HG02973 (cell line): ENCODE measurements around the gene ATAD1.
"Not testable (repeated sequence)": the region's sequence is repeated elsewhere in the genome, so short reads cannot be mapped to it uniquely, and the experiment has no call there.

Experiments
- ATAC-seq: cut with Tn5 transposase; IDR thresholded peaks from one replicate; pipeline ENCODE4 v1.9.1; 2021; ENCODE audit warnings: moderate library complexity; ENCODE audit not compliant: unreplicated experiment

The ATAD1 gene

DNA sequence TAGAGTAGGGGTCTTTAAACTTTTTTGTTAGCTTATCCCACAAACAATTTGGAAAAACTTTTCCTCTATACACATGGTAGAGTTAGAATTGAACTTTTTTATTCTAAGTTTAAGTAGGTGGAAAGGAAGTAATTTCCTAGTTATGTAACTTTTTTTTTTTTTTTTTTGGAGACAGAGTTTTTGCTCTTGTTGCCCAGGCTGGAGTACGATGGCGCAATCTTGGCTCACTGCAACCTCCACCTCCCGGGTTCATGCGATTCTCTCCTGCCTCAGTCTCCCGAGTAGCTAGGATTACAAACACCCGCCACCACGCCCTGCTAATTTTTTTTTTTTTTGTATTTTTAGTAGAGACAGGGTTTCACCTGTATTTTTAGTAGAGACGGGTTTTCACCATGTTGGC is 28.7 kb upstream of the ATAD1 start:
- ATAC-seq = not testable (repeated sequence)

DNA sequence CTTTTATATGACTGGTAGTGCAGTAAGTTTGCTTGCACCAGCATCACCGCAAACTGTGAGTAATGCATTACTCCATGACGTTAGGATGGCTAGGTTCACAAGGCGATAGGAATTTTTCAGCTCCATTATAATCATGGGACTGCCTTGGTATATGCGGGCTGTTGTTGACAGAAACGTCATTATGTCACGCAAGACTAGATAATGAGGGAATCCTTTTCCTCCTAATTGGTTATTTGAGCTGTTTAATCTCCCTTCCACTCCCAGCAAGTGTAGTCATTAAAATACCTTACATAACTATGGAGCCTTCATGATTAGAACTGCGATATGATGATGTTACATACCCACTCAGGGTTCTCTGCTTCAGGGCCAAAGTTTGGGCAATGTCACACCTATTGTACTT is 28.0 kb upstream of the ATAD1 start:
- no peak for ATAC-seq

DNA sequence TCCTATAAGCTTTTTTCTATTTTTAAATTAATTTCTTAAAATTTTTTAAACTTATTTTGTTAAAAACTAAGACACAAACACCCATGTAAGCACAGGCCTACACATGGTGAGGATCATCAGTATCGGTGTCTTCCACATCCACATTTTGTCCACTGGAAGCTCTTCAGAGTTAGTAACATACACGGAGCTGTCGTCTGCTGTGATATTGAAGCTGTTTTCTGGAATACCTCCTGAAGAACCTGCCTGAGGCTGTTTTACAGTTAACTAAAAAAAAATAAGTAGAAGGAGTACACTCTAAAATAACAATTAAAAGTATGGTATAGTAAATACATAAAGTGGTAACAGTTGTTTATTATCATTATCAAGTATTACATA is 27.6 kb upstream of the ATAD1 start:
- no peak for ATAC-seq

DNA sequence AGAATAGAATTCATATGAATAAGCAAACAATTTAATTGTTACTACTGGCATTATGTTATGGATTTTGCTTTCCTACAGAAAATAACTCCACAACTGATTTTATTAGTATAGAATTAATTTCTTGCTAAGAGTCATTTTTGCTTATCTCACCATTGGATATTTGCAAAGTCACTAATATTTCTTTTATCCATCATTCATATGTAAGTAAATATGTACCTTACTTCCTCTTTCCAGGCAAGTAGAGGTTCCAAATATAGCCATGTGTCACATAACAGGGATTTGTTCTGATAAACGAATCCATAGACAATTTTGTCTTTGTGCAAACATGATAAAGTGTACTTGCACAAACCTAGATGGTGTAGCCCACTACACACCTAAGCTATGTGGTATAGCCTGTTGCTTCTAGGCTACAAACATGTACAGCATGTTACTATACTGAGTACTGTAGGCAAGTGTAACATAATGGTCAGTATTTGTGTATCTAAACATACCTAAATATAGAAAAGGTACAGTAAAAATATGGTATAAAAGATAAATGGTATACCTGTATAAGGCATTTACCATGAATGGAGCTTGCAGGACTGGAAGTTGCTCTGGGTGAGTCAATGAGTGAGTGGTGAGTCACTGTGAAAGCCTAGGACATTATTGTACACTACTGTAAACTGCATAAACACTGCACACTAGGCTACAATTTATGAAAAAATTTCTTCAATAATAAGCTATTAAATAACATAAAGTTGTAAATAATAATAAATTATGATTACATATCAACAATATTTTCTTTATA is 27.0 kb upstream of the ATAD1 start:
- no peak for ATAC-seq

DNA sequence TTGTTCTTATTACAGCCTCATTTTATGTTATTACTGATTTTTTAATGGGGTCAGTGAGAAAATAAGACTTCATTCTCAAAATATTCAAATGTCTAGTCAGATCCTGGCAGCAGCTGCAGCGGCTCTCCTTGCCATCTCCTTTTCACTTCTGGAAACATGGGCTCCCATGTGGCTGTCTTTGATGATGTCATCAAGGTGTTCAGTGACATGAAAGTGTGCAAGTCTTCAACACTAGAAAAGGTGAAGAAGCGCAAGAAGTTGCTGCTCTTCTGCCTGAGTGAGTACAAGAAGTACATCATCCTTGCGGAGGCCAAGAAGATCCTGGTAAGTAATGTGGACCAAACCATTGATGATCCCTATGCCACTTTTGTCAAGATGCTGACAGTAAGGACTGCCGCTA is 25.7 kb upstream of the ATAD1 start:
- no peak for ATAC-seq

DNA sequence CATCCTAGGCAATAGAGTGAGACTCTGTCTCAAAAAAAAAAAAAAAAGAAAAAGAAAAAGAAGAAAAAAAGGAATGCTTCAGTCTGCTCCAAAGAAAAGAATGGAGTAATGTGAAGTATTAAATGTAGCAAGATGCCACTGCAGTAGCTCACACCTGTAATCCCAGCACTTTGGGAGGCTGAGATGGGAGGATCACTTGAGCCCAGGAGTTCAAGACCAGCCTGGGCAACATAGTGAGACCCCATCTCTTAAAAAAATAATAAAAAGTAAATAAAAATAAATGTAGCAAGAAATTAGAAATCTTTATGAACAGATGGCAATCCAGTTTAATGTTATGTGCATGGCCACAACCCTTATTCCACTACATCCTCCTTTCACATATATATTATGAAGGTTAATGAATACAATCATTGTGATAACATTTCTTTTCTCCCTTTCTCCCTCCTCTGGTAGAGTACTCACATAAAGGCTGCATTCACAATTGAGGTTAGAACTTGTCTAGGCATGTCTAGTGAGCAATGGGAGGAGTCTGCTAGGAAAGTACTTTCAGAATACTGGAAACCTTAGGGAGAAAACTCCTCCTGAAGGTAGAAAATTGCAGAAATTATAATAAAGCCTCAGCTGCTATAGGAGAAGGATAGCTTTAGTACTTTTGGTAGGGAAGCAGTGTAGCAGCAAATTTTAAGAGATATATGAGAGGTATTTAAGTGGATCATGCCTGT is 24.9 kb upstream of the ATAD1 start:
- ATAC-seq = no peak

DNA sequence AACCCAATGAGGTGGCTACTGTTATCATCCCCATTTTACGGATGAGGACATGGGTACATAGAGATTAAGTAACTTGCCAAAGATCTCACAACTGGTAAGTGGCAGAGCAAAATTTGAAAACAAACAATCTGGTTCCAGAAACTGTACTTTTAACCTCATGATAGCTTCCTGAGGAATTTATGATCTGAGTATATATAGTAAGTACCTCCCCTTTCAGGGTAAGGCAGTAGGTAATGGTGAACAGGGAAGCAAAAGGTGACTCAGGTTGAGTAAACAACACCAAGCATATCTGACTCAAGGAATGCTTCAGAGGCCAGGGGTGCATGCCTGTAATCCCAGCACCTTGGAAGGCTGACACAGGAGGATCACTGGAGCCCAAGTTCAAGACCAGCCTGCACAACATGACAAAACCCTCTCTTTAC is 24.2 kb upstream of the ATAD1 start:
- no peak for ATAC-seq

DNA sequence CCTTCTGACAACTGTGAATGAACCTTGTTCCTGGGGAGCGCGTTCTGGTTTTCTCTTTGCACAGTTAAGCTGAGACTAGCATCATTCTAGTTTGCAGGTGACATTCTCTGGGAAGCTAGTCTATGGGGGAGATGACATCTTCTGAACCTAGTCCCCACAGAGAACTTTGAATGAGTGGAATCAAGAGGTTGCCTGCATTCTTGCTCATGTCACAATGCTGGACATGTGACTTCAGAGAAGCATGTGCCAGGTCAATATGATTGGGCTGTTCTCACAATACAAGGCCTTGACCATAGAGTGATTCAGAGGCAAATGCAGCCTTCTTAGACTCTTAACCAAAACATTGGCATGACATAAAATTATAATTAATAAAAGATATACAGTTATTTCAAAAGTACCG is 23.2 kb upstream of the ATAD1 start:
- ATAC-seq = no peak

DNA sequence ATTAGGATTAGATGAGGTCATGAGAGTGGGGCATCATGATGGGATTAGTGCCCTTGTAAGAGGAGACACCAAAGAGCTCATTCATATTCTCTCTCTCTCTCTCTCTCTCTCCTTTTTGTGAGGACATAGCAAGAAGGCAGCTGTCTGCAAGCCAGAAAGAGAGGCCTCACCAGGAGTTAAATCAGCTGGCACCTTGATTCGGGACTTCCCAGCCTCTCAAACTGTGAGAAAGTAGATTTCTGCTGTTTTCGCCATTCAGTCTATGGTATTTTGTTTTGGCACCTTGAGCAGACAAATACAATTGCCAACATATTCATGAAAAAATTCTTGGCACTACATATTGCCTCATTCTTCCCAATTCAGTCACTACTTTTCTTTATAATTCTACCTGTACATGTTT is 20.6 kb upstream of the ATAD1 start:
- no peak for ATAC-seq

DNA sequence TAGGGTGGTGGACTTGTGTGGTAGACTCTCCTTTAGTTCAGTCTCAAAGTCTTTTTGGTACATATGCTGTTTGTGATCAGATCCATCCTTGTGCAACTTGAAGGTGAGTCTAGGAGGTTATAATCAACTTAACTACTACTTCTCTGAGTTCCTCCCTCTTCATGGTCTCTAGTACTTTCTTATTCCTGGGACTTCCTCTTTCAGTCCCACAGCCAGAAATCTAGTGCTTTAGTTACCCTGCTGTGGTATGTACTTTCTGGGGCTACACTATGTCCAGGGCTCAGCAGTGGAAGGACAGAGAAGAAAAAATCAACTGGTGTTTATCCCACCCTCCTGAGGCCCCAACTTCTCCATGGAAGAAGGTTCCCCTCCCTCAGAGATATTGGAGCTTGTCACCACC is 19.4 kb upstream of the ATAD1 start:
- ATAC-seq = no peak

DNA sequence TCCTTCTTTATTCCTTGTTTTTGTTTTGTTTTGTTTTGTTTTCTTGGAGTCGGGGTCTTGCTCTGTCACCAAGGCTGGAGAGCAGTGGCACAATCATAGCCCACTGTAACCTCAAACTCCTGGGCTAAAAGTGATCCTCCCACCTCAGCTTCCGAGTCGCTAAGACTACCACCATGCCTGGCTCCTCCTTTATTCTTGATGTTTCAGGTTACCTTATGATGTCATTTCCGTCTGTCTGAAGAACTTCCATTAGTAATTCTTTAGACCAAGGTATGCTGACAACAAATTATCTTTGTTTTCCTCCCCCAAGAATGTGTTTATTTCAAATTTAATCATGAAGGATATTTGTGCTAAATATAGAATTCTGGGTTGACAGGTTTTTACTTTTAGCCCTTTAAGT is 18.1 kb upstream of the ATAD1 start:
- ATAC-seq = no peak

DNA sequence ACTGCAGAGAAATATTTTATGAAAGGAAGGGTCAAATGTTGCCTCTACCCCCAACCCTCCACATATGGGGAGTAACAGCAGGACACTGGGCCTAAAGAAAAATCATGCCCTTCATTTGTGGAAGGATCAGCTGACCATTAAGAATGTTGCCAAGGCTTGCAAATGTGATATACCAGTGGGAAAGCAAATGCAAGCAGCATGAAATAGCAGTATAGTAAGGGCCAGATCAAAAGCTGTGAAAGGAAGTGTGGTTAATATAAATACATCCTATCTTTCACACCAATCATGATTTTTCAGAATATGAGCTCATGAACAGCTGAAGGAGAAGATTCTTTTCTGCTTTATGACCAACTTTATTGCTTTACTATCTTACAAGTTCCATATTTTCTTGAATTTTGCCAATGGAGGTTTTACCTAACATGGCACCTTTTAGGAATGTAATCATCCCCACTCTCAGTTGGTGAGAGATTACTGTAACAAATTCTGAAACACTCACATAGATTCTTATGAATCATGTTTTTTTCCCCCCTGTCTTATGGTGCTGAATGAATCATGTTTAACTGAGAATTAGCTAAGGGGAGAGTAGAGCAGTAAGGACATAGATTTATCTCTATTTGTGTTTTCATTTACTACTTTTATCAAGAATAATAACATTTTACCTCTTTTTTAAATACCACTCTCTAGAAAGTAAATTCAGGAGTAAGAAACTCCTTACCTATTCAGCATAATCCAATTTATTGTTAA is 12.1 kb upstream of the ATAD1 start:
- no peak for ATAC-seq

DNA sequence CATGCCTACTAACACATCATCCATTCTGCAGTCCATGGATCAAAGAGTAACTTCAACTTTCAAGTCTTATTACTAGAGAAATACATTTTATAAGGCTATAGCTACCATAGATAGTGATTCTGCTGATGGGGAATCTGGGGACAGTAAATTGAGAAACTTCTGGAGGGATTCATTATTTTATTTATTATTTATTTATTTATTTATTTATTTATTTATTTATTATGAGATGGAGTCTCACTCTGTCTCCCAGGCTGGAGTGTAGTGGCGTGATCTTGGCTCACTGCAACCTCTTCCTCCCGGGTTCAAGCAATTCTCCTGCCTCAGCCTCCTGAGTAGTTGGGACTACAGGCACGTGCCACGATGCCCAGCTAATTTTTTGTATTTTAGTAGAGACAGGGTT is 11.0 kb upstream of the ATAD1 start:
- ATAC-seq = not testable (repeated sequence)

DNA sequence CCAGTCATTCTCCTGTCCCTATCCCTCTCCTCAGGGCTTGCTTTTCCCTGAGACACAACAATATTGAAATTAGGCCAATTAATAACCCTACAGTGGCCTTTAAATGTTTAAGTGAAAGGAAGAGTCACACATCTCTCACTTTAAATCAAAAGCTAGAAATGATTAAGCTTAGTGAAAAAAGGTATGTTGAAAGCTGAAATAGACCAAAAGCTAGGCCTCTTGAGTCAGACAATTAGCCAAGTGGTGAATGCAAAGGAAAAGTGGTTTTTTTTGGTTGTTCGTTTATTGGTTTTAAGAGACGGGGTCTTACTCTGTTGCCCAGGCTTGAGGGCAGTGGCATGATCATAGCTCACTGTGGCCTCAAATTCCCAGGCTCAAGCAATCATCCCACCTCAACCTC is 9.7 kb upstream of the ATAD1 start:
- ATAC-seq = no peak

DNA sequence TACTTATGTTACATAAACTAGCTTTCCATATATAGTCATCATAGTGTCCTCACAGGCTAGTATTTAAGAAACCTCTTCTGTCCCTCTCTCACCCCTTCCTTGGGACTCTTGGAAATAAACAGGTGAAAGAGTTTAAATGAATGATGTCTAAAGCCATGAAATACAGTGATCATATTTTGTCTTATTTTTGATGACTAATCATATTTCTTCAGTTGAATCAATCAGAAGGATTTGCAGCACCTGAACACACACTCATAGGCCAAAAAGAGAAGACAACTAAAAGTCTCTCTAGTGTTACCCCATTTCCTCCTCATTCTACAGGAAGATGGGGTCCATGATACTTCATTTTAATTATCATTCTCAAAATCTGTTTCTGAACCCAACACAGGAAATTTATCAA is 8.6 kb upstream of the ATAD1 start:
- no peak for ATAC-seq

DNA sequence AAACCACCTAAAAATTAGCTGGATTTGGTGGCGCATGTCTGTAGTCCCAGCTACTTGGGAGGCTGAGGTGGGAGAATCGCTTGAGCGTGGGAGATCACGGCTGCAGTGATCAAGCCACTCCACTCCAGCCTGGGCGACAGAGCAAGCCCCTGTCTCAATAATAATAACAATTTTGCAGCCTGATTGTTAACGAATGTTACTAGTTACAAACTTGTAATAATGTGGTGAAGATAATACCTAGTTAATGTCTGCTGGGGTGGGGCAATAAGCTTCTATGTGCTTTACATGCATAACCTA is 1.2 kb upstream of the ATAD1 start:
- ATAC-seq = no peak

DNA sequence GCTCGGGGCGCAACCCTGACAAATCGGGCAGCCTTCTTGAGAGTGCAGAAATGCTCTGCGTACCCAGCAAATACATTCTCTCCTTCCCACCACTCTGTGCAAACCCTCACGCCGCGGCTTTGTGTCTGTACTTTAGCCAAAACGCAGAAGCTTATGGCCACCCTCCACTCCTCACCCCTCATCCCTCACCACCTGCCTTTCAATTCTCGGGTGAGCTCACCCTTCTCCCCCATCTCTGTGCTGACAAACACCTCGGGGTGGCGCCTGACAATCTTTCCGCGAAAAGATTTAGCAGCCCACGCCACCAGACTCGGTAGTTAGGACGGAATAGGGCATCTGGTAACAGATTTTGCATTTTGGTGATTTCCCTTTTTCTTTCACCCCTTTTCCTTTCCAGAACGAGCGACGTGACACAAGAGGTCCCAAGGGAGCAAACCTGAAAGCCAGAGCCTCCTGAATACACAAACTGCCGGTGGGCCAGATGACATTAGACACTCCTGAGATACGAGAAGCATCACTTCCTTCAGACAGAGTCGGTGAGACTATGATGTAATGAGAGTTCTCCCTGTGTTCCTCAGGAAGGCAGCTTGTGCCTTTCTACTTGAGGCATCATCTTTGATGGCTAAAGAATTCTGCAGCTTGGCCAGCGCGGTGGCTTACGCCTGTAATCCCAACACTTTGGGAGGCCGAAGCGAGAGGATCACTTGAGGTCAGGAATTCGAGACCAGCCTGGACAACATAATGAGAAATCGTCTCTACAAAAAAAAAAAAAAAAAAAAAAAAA is 671 bp upstream of the ATAD1 start:
- peak; percentile 50 for ATAC-seq

DNA sequence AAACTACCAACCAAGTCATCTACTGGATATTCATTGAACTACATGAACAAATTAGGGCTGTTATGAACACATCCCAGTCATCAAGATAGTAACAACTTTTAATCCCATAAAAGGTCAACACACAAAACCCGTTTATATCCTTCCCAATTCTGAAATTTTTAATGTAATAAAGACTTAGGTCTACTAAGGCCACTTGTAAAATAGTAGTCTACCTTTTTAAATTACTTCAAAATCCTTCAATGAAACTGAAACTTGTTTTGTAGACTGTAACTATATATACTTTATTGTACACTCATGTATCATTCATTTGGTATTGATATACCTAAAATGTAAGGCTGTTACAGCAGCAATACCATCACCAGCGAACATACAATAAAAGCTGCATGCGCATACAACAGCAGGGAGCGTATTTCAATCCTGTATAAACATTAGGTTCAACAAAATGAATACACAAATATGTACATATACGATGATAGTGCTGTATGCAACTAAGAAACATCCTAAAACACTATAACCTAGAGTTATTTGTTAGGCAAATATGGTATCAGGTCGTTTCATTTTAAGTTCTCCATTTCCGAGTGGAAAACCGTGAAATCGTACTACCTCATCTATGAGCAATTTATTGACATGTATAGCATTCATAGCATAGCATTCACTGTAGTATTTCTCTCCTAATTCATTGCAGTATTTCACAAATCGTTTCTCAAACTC is 973 bp downstream of the ATAD1 start:
- ATAC-seq = peak; percentile 2

DNA sequence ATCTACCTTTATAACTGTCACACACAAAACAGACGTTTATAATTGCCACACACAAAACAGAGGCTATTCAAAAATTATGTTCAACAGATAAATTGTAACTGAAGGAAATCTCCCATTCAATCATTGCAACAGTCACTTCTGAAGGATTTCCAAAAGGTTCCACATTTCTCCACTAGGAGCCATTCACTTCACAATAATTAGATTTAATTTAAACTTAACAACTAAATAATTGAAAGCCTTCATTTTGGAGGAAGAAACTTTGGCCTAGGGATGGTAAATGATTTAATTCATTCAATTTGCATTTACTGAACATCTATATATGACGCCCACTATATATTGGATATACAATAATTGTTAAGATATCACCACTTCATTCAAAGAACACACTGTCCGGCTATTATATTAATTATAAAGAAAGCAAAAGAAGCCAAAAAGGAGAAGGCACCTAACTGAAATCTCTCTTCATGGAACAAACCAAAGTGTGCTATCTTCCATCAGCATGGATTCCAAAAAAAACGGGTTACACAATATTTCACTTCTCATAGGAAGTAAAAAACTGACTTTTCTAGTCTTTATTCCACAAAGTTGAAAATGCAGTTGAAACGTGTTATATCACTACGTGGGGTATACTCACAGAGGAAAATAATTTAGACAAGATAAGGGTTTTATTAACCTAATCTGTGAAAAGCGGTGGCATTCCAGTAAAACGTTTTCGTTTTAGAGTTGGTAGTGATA is 1.7 kb downstream of the ATAD1 start:
- ATAC-seq = no peak

DNA sequence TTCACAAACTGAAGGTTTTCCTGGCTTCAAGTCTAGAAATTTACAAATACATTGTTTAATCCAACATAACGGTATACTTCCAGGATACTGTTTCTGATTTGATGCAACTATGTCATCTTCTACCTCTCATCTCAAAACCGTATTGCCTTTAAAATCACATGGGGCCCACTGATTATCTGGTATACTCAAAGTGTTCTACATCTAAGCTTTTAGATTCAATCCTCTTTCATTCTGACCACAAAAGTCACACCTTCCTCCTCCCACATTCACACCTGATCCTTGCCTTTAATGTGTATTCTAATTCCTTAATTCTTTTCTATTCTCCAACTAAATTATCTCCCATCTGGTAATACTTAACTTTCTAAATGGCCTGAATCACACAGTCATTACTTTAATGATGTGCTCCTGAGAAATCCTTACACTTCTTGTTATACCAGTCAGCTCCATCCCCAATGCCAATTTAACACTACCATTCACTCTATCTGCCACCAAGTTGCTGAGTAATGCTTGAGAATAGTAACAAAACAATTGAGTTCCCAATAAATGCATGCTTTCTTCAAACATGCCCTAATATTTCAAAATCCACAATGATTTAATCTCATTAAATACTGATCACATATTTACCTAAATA is 13.0 kb downstream of the ATAD1 start:
- ATAC-seq = no peak
